Ishikawa (cell line): ENCODE measurements around the gene TAX1BP1.

Experiments
- CEBPB ChIP-seq: IDR thresholded peaks from 2 replicates; pipeline ENCODE4 v1.6.1; 2012
- CREB1 ChIP-seq: IDR thresholded peaks from 2 replicates; pipeline ENCODE4 v1.6.1; 2012; ENCODE audit warnings: low read depth
- EGR1 ChIP-seq: IDR thresholded peaks from 2 replicates; pipeline ENCODE4 v1.6.1; 2012
- EP300 ChIP-seq: IDR thresholded peaks from 2 replicates; pipeline ENCODE4 v1.6.1; 2012; ENCODE audit warnings: borderline replicate concordance
- FOXM1 ChIP-seq: IDR thresholded peaks from 2 replicates; pipeline ENCODE4 v1.6.1; 2012; ENCODE audit warnings: low read depth, borderline replicate concordance
- MAX ChIP-seq: IDR thresholded peaks from 2 replicates; pipeline ENCODE4 v1.6.1; 2012
- NFIC ChIP-seq: IDR thresholded peaks from 2 replicates; pipeline ENCODE4 v1.6.1; 2012
- RAD21 ChIP-seq: IDR thresholded peaks from 2 replicates; pipeline ENCODE4 v1.6.1; 2012; ENCODE audit warnings: low read depth
- REST ChIP-seq: IDR thresholded peaks from 2 replicates; pipeline ENCODE4 v1.6.1; 2012; ENCODE audit warnings: low read depth, mild to moderate bottlenecking
- TAF1 ChIP-seq: IDR thresholded peaks from 2 replicates; pipeline ENCODE4 v1.6.1; 2012; ENCODE audit warnings: low read depth, mild to moderate bottlenecking
- TCF12 ChIP-seq: IDR thresholded peaks from 2 replicates; pipeline ENCODE4 v1.6.1; 2012; ENCODE audit warnings: low read depth
- TEAD4 ChIP-seq: IDR thresholded peaks from 2 replicates; pipeline ENCODE4 v1.6.1; 2012
- USF1 ChIP-seq: IDR thresholded peaks from 2 replicates; pipeline ENCODE4 v1.6.1; 2012
- YY1 ChIP-seq: IDR thresholded peaks from 2 replicates; pipeline ENCODE4 v1.6.1; 2012; ENCODE audit warnings: low read depth
- ZBTB7A ChIP-seq: IDR thresholded peaks from 2 replicates; pipeline ENCODE4 v1.6.1; 2012; ENCODE audit warnings: low read depth

Gene TAX1BP1

GRCh38 chr7:27737178-27737577 lies 2.8 kb upstream of the TAX1BP1 start:
- TF ChIP-seq RAD21 (no peak), EP300 (no peak), ZBTB7A (no peak), TAF1 (no peak), TCF12 (no peak), REST (no peak), USF1 (no peak), YY1 (no peak), EGR1 (no peak), FOXM1 (no peak), CREB1 (no peak), MAX (no peak), CEBPB (no peak), TEAD4 (no peak), NFIC (no peak)

GRCh38 chr7:27737616-27738015 lies 2.3 kb upstream of the TAX1BP1 start:
- TF ChIP-seq FOXM1: no peak
- no peak for TF ChIP-seq CEBPB
- TF ChIP-seq TCF12: no peak
- no peak for TF ChIP-seq RAD21
- TF ChIP-seq YY1: no peak

- TF ChIP-seq TEAD4 (no peak), EGR1 (no peak), EP300 (no peak), TAF1 (no peak)
Observed at GRCh38 chr7:27739301-27739908, 557 bp upstream of the TAX1BP1 start.

GRCh38 chr7:27740449-27741086 lies 606 bp downstream of the TAX1BP1 start:
- TF ChIP-seq CREB1 (no peak), YY1 (peak; percentile 50; the same call in 1 of the 2 replicates), RAD21 (no peak), TAF1 (no peak; the same call in 1 of the 2 replicates), EGR1 (peak; percentile 45; the same call in 1 of the 2 replicates), REST (no peak), NFIC (peak; percentile 57), EP300 (peak; percentile 31; the same call in 1 of the 2 replicates), FOXM1 (0 out of 2 replicates have a peak, but pooled peaks have one; percentile 50), CEBPB (no peak), MAX (no peak; the same call in 1 of the 2 replicates), TEAD4 (peak; percentile 78), TCF12 (peak; percentile 63), ZBTB7A (0 out of 2 replicates have a peak, but pooled peaks have one; percentile 16), USF1 (no peak)

- no peak for TF ChIP-seq ZBTB7A
- TF ChIP-seq RAD21: peak; percentile 80
- no peak for TF ChIP-seq TAF1
- TF ChIP-seq NFIC: 0 out of 2 replicates have a peak, but pooled peaks have one; percentile 12
- no peak for TF ChIP-seq EGR1
- TF ChIP-seq TEAD4: peak; percentile 61
- TF ChIP-seq TCF12: no peak
Observed at GRCh38 chr7:27745064-27745583, 5.2 kb downstream of the TAX1BP1 start.
